ENCODE measurements around the gene SORBS2. TPM values are rescaled to one million over a fixed set of nuclear protein-coding genes. Genes with fewer than 3 reads are reported as not detected.

The SORBS2 gene
- total RNA-seq, 4 donors from 2014 or later: 92.7 to 234 (median 122) TPM

DNA sequence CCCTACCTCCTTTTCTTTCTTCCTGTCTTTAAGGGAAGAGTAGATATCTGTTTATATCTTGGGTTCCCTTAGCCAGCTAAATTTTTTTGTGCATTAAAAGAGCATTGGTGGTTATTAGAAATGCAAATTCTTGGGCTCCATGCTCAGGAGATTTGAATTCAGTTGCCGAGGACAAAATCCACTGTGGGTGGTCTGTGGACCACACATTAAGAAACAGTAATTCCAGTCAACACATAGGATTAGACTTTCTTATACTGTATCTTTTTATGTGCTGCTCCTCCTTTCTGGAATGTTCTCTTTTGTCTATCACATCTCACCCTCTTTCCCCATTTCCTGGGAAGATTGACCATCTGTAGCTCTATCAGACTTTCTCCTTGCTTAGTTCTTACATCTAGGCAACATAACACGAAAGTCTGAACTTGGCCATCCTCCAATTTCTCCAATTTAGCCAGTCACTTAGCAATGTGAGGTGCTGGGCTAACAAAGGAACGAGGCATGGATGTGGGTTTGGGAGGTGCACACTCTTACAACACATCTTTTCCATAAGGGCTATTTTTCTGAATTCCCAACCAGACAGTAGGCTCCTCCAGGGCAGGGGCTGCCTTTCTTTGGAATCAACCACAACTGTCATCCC, 271.4 kb downstream of the SORBS2 start:
- Histone ChIP-seq H3K4me3 (no peak overlapping the region), H3K4me1 (peaks cover 0 to 24% (median 4%) of the 10 kb centered on the region in 4 donors), H3K27me3 (peaks cover 37% of the 10 kb centered on the region), H3K27ac (peak overlapping the region; percentile 11 to 58 (median 38)), H3K9me3 (no peaks in the 10 kb centered on the region), H3K36me3 (no peaks in the 10 kb centered on the region)
- TF ChIP-seq EP300 (IDR thresholded peaks at IDR 0.05; ENCODE audit: low read depth) (no peak), POLR2A (IDR thresholded peaks at IDR 0.05) (no peak), POLR2AphosphoS5 (IDR thresholded peaks at IDR 0.05) (no peak)
- TF ChIP-seq, protein P1, sequence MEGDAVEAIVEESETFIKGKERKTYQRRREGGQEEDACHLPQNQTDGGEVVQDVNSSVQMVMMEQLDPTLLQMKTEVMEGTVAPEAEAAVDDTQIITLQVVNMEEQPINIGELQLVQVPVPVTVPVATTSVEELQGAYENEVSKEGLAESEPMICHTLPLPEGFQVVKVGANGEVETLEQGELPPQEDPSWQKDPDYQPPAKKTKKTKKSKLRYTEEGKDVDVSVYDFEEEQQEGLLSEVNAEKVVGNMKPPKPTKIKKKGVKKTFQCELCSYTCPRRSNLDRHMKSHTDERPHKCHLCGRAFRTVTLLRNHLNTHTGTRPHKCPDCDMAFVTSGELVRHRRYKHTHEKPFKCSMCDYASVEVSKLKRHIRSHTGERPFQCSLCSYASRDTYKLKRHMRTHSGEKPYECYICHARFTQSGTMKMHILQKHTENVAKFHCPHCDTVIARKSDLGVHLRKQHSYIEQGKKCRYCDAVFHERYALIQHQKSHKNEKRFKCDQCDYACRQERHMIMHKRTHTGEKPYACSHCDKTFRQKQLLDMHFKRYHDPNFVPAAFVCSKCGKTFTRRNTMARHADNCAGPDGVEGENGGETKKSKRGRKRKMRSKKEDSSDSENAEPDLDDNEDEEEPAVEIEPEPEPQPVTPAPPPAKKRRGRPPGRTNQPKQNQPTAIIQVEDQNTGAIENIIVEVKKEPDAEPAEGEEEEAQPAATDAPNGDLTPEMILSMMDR (IDR thresholded peaks at IDR 0.05): no peak
- in situ Hi-C loops (cut with MboI; ENCODE audit: low pct_ligation_motif_present in 1 of 4, low pct_unique_long_range_greater_than_20kb in 1 of 4, low sequenced_read_pairs in 3 of 4): no loop called here
- intact Hi-C loops (cut with DNase I; ENCODE audit: low total_unique reads): no loop called here
- 57 to 60% methylated on average over 3 of the region's 3 CpGs for WGBS, 2 donors (ENCODE audit: low coverage in 1 of 2)
- no peak for DNase-seq

DNA sequence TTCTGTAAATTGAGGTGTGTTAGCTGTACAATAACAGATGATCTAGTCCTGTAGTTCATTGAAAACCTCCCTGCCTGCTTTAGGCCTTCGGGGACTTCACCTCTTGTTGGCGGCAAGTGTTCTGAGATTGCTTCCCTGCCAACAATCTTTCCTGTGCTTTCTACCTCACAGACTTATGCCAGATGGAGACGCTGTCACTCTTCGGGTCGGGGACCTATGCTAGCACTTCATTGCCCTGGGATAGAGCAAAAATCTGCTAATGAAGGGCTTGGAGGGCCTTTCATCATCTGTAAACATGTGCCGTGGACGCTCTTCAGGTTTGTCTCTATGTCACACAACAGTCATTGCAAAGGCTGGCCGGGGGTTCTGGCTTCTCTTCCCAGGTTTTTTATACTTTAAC, 272.0 kb downstream of the SORBS2 start:
- no peak overlapping the region for H3K27ac ChIP-seq

DNA sequence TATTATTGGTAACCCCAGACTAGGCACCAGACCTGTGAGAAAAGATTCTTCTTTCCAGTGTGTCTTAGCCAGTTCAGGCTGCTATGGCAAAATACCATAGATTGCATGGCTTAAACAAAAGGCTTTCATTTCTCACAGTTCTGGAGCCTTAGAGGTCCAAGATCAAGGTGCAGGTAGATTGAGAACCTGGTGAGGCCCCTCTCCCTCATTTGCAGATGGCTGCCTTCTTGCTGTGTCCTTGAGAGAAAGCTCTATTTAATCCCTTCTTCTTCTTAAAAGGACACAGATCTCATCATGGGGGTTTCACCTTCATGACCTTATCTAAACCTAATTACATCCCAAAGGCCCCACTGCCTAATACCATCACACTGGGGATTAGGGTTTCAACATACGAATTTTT, 273.2 kb downstream of the SORBS2 start:
- Histone ChIP-seq H3K4me3 (no peak overlapping the region), H3K27ac (no peak overlapping the region), H3K36me3 (no peaks in the 10 kb centered on the region), H3K27me3 (peaks cover 55% of the 10 kb centered on the region), H3K9me3 (no peaks in the 10 kb centered on the region), H3K4me1 (peaks cover 3 to 32% (median 10%) of the 10 kb centered on the region in 4 donors)
- no peak for TF ChIP-seq POLR2AphosphoS5 (IDR thresholded peaks at IDR 0.05)
- TF ChIP-seq, protein P1 (IDR thresholded peaks at IDR 0.05): no peak
- no peak for TF ChIP-seq EP300 (IDR thresholded peaks at IDR 0.05; ENCODE audit: low read depth)
- no peak for TF ChIP-seq POLR2A (IDR thresholded peaks at IDR 0.05)
- 74 to 83% methylated on average over 1 of the region's 1 CpG for WGBS, 2 donors (ENCODE audit: low coverage in 1 of 2)
- intact Hi-C loops (cut with DNase I; ENCODE audit: low total_unique reads) (loop anchor here (10.0 kb wide), 1 partner anchor 56 kb away; no protein-coding TSS in a partner anchor), in situ Hi-C loops (cut with MboI; ENCODE audit: low pct_ligation_motif_present in 1 of 4, low pct_unique_long_range_greater_than_20kb in 1 of 4, low sequenced_read_pairs in 3 of 4) (no loop called here)
- no peak for DNase-seq

More for the DNA sequence above, 272.0 kb downstream of the SORBS2 start:
- TF ChIP-seq, protein P1 (IDR thresholded peaks at IDR 0.05): no peak
- TF ChIP-seq POLR2AphosphoS5 (IDR thresholded peaks at IDR 0.05): no peak
- TF ChIP-seq POLR2A (IDR thresholded peaks at IDR 0.05): no peak
- no peak for TF ChIP-seq EP300 (IDR thresholded peaks at IDR 0.05; ENCODE audit: low read depth)
- H3K4me3 ChIP-seq: no peak overlapping the region
- peaks cover 3 to 28% (median 7%) of the 10 kb centered on the region in 4 donors for H3K4me1 ChIP-seq
- intact Hi-C loops (cut with DNase I; ENCODE audit: low total_unique reads) (no loop called here), in situ Hi-C loops (cut with MboI; ENCODE audit: low pct_ligation_motif_present in 1 of 4, low pct_unique_long_range_greater_than_20kb in 1 of 4, low sequenced_read_pairs in 3 of 4) (no loop called here)
- no peaks in the 10 kb centered on the region for H3K36me3 ChIP-seq
- DNase-seq: no peak
- 78 to 90% methylated on average over 3 to 8 of the region's 8 CpGs for WGBS, 2 donors (ENCODE audit: low coverage in 1 of 2)
- H3K27me3 ChIP-seq: peaks cover 43% of the 10 kb centered on the region
- H3K9me3 ChIP-seq: no peaks in the 10 kb centered on the region

DNA sequence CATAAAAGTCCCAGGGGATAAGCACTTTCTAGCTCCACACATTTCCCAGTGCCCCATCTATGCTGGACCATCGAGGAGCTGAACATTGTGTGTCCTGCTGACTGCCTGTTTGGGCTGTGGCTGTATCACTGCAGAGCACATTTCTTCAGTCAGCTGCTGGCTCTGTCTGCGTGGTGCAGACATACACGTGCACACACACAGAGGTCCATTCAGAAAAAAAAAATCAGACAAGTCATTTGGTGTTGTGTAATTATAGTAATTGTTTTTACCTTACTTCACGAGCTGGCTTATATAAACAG, 275.6 kb downstream of the SORBS2 start:
- no peaks in the 10 kb centered on the region for H3K9me3 ChIP-seq
- H3K4me3 ChIP-seq: no peak overlapping the region
- WGBS, 2 donors (ENCODE audit: low coverage in 1 of 2): 4 to 10% methylated on average over 3 to 4 of the region's 4 CpGs
- H3K27ac ChIP-seq: peak overlapping the region; percentile 84 to 95 (median 90)
- in situ Hi-C loops (cut with MboI; ENCODE audit: low pct_ligation_motif_present in 1 of 4, low pct_unique_long_range_greater_than_20kb in 1 of 4, low sequenced_read_pairs in 3 of 4) (no loop called here), intact Hi-C loops (cut with DNase I; ENCODE audit: low total_unique reads) (loop anchor here (10.0 kb wide), 1 partner anchor 58 kb away; no protein-coding TSS in a partner anchor)
- H3K36me3 ChIP-seq: no peaks in the 10 kb centered on the region
- H3K27me3 ChIP-seq: peaks cover 70% of the 10 kb centered on the region
- H3K4me1 ChIP-seq: peaks cover 3 to 24% (median 10%) of the 10 kb centered on the region in 4 donors
- peak; percentile 23 for DNase-seq
- TF ChIP-seq EP300 (IDR thresholded peaks at IDR 0.05; ENCODE audit: low read depth) (no peak), POLR2A (IDR thresholded peaks at IDR 0.05) (peak; percentile 36), POLR2AphosphoS5 (IDR thresholded peaks at IDR 0.05) (peak; percentile 52 to 68 (median 63))
- TF ChIP-seq, protein P1 (IDR thresholded peaks at IDR 0.05): no peak

Measured in transverse colon (tissue), 4 donors.